ENCODE results near the gene ANKFY1.

GRCh38 chr17:4162321-4162720, 101.5 kb downstream of the ANKFY1 start:
- TF ChIP-seq NR3C1 (CRISPR knock-in tag; IDR thresholded peaks at IDR 0.05) (no peak), POLR2AphosphoS5 (IDR thresholded peaks at IDR 0.05; ENCODE audit: control insufficient read depth, insufficient read depth, low read depth, low read length) (no peak), POLR2A (conservative IDR thresholded peaks at IDR 0.05) (no peak), EP300 (IDR thresholded peaks at IDR 0.05; ENCODE audit: low read length) (no peak), CREB1 (IDR thresholded peaks at IDR 0.05) (no peak), CREB1 (CRISPR knock-in tag; IDR thresholded peaks at IDR 0.05) (no peak), ZNF24 (IDR thresholded peaks at IDR 0.05) (no peak), NCOA6 (IDR thresholded peaks at IDR 0.05) (no peak), MYNN (IDR thresholded peaks at IDR 0.05) (no peak), MYNN (CRISPR knock-in tag; IDR thresholded peaks at IDR 0.05) (no peak), BCOR (IDR thresholded peaks at IDR 0.05) (no peak), ARHGAP35 (IDR thresholded peaks at IDR 0.05; ENCODE audit: partially characterized antibody) (no peak)

Data from K562 (cell line).